GM12878 (cell line): ENCODE measurements around the gene CNGA1. TPM values are rescaled to one million over a fixed set of nuclear protein-coding genes. Genes with fewer than 3 reads are reported as not detected.

Experiments used
- ATAC-seq: fragments of 200-7000 bp; cut with Tn5 transposase; 3 replicates; pipeline ENCODE4 v1.9.1; 2020; ENCODE audit warnings: mild to moderate bottlenecking, moderate library complexity
- BruUV-seq: library from RNA; stranded (reverse); fragments of 400-500 nt; replicated peaks from 2 replicates; lab custom pipeline; 2021; lab: Mats Ljungman, UMichigan
- CTCF ChIA-PET: fragments of 300-600 bp; sonication (Branson Sonifier 250); formaldehyde crosslinking; extraction: SDS; loops from one replicate; lab custom pipeline; 2021; ENCODE audit warnings: inconsistent platforms; lab: Yijun Ruan, JAX
- POLR2A ChIA-PET: fragments of 350-600 bp; formaldehyde crosslinking; extraction: SDS; loops from one replicate; lab custom pipeline; 2021; ENCODE audit warnings: inconsistent platforms; lab: Charles Lee
- RAD21 ChIA-PET: fragments of 300-600 bp; sonication (Branson Sonifier 250); formaldehyde crosslinking; loops from one replicate; lab custom pipeline; 2023; ENCODE audit warnings: antibody characterized with exemption; ENCODE audit not compliant: unreplicated experiment; lab: Charles Lee
- SMC1A ChIA-PET: fragments of 300-600 bp; sonication (Branson Sonifier 250); formaldehyde crosslinking; loops from one replicate; lab custom pipeline; 2023; ENCODE audit not compliant: unreplicated experiment, uncharacterized antibody; lab: Charles Lee
- DNase-seq: peaks from one replicate; pipeline ENCODE4 v3.0.0-alpha.2; 2011; ENCODE audit warnings: low read depth, low spot score
- FAIRE-seq: peaks from 3 replicates; lab custom pipeline; 2011; peaks lifted over from hg19 to GRCh38; lab: Jason Lieb, UNC
- H2AFZ ChIP-seq: 2 replicates; pipeline ENCODE4 v1.6.0; 2011; ENCODE audit warnings: low read depth, low read length, control low read depth; ENCODE audit not compliant: control insufficient read depth
- H3K27ac ChIP-seq: 2 replicates; pipeline ENCODE4 v1.5.1; 2011; ENCODE audit warnings: control low read depth; ENCODE audit not compliant: control insufficient read depth, insufficient read depth
- H3K27me3 ChIP-seq, 2 experiments: replicated peaks in 1 of 2; 2 replicates each; pipeline versions ENCODE4 v1.6.0 to v1.6.1; 2011; ENCODE audit warnings: low read length in 1 of 2; ENCODE audit not compliant: control insufficient read depth in 2 of 2, insufficient read depth in 2 of 2
- H3K36me3 ChIP-seq, 2 experiments: 2 replicates each; pipeline ENCODE4 v1.5.1; 2011; ENCODE audit warnings: low read length in 1 of 2; ENCODE audit not compliant: control insufficient read depth in 2 of 2, insufficient read depth in 2 of 2
- H3K4me1 ChIP-seq: 2 replicates; pipeline ENCODE4 v1.6.1; 2011; ENCODE audit warnings: mild to moderate bottlenecking, low read length, moderate library complexity, mixed read lengths; ENCODE audit not compliant: control insufficient read depth, insufficient read depth
- H3K4me2 ChIP-seq: 2 replicates; pipeline ENCODE4 v1.6.0; 2011; ENCODE audit warnings: control low read depth; ENCODE audit not compliant: control insufficient read depth, insufficient read depth
- H3K4me3 ChIP-seq: fragments of 200-600 bp; sonication (generic); 2 replicates; pipeline ENCODE4 v1.5.1; 2016
- H3K79me2 ChIP-seq: 2 replicates; pipeline ENCODE4 v1.6.0; 2011; ENCODE audit warnings: low read length; ENCODE audit not compliant: control insufficient read depth, insufficient read depth
- H3K9ac ChIP-seq: 2 replicates; pipeline ENCODE4 v1.8.0; 2011; ENCODE audit warnings: low read length, control low read depth, mixed read lengths; ENCODE audit not compliant: control insufficient read depth, insufficient read depth
- H3K9me3 ChIP-seq: replicated peaks from 3 replicates; pipeline ENCODE4 v1.5.1; 2011; ENCODE audit warnings: mild to moderate bottlenecking, low read length; ENCODE audit not compliant: control insufficient read depth, insufficient read depth
- H4K20me1 ChIP-seq: 2 replicates; pipeline ENCODE4 v1.6.0; 2011; ENCODE audit not compliant: control insufficient read depth, insufficient read depth
- BCL11A ChIP-seq: IDR thresholded peaks from 2 replicates; pipeline ENCODE4 v1.6.1; 2011; ENCODE audit warnings: low read depth, low read length
- BCL3 ChIP-seq: IDR thresholded peaks from 2 replicates; pipeline ENCODE4 v1.6.1; 2011; ENCODE audit warnings: borderline replicate concordance, low read depth, mild to moderate bottlenecking, moderate library complexity, low read length; ENCODE audit not compliant: insufficient read depth, poor library complexity, severe bottlenecking
- CREB1 ChIP-seq: IDR thresholded peaks from 2 replicates; pipeline ENCODE4 v1.6.1; 2012; ENCODE audit warnings: low read depth, mild to moderate bottlenecking, inconsistent platforms
- CREM ChIP-seq: IDR thresholded peaks from 2 replicates; pipeline ENCODE4 v1.6.1; 2014; ENCODE audit warnings: antibody characterized with exemption, low read depth
- FOS ChIP-seq: IDR thresholded peaks from 3 replicates; pipeline ENCODE4 v1.6.1; 2011; ENCODE audit warnings: borderline replicate concordance; ENCODE audit not compliant: insufficient read length; ENCODE audit errors: extremely low read depth
- IKZF2 ChIP-seq, 2 experiments: fragments of 450-650 bp; IDR thresholded peaks; 2 replicates each; pipeline ENCODE4 v1.6.1; 2017; ENCODE audit warnings: mild to moderate bottlenecking in 2 of 2, moderate library complexity in 2 of 2
- IRF3 ChIP-seq: fragments of 450-650 bp; IDR thresholded peaks from 2 replicates; pipeline ENCODE4 v1.6.1; 2014; ENCODE audit warnings: mild to moderate bottlenecking
- IRF4 ChIP-seq: IDR thresholded peaks from 2 replicates; pipeline ENCODE4 v1.6.1; 2011; ENCODE audit warnings: low read depth, low read length
- IRF5 ChIP-seq: fragments of 450-650 bp; IDR thresholded peaks from 2 replicates; pipeline ENCODE4 v1.6.1; 2017; ENCODE audit warnings: borderline replicate concordance
- KLF5 ChIP-seq: fragments of 450-650 bp; IDR thresholded peaks from 2 replicates; pipeline ENCODE4 v1.6.1; 2014; ENCODE audit warnings: mild to moderate bottlenecking; ENCODE audit not compliant: partially characterized antibody
- MXI1 ChIP-seq: fragments of 150-350 bp; IDR thresholded peaks from 2 replicates; pipeline ENCODE4 v1.6.1; 2011; ENCODE audit warnings: low read depth, mild to moderate bottlenecking, inconsistent platforms, low read length, improper control_type of control experiment
- MYB ChIP-seq: fragments of 150-350 bp; IDR thresholded peaks from 2 replicates; pipeline ENCODE4 v1.6.1; 2014; ENCODE audit warnings: mild to moderate bottlenecking, low read depth, low read length, borderline replicate concordance
- NFXL1 ChIP-seq: fragments of 450-650 bp; IDR thresholded peaks from 2 replicates; pipeline ENCODE4 v1.6.1; 2017; ENCODE audit warnings: antibody characterized with exemption, mild to moderate bottlenecking, borderline replicate concordance
- PKNOX1 ChIP-seq: fragments of 450-650 bp; IDR thresholded peaks from 2 replicates; pipeline ENCODE4 v1.6.1; 2016; ENCODE audit warnings: mild to moderate bottlenecking
- USF1 ChIP-seq: IDR thresholded peaks from 2 replicates; pipeline ENCODE4 v1.6.1; 2011; ENCODE audit warnings: borderline replicate concordance, low read depth, mild to moderate bottlenecking, moderate library complexity, mixed read lengths, low read length; ENCODE audit not compliant: insufficient read depth; ENCODE audit errors: extremely low read length
- ZBED1 ChIP-seq: IDR thresholded peaks from 2 replicates; pipeline ENCODE4 v1.6.1; 2016; ENCODE audit warnings: borderline replicate concordance
- ZNF384 ChIP-seq: IDR thresholded peaks from 2 replicates; pipeline ENCODE4 v1.6.1; 2012; ENCODE audit warnings: low read depth, mild to moderate bottlenecking, low read length, improper control_type of control experiment, borderline replicate concordance
- ZZZ3 ChIP-seq: IDR thresholded peaks from 2 replicates; pipeline ENCODE4 v1.6.1; 2011; ENCODE audit warnings: low read depth; ENCODE audit not compliant: control insufficient read depth, insufficient read length
- WGBS: methylation state at CpG from one replicate; pipeline ENCODE4 v1.1.6; 2016; ENCODE audit warnings: low lambda C conversion rate; ENCODE audit not compliant: insufficient replicate concordance, insufficient coverage; ENCODE audit errors: missing lambda C conversion rate; 5-methylcytosine and 5-hydroxymethylcytosine counted together
- in situ Hi-C: fragments of 300-500 bp; cut with MboI; formaldehyde crosslinking; loops from 9 replicates; pipeline ENCODE4 v1.14.3; 2018; ENCODE audit warnings: mixed read lengths
- intact Hi-C: fragments of 100-400 bp; cut with micrococcal nuclease; formaldehyde crosslinking; loops from one replicate; pipeline ENCODE4 v1.14.2; 2022; ENCODE audit not compliant: unreplicated experiment
- polyA plus RNA-seq, 11 experiments: library from polyadenylated mRNA; depleted of rRNA in 4 of 11; unstranded in 6 of 11; stranded (reverse) in 5 of 11; fragments of >200 nt; fragmentation: Nextera tagmentation in 4 of 11; fragmentation: Illumina TruSeq in 1 of 11; extraction: Ambion mirVana in 4 of 11; extraction: Trizol in 1 of 11; gene quantifications; 1 replicate in 1 of 11; 2 replicates in 10 of 11; pipeline versions ENCODE4 v1.2.1 to v1.2.3, GENCODE V29; 2011 to 2016; ENCODE audit warnings: inconsistent platforms in 2 of 11, missing spikeins in 2 of 11, low read depth in 1 of 11
- total RNA-seq, 4 experiments: library from RNA; depleted of rRNA in 3 of 4; stranded (reverse); fragments of >200 nt in 3 of 4; fragmentation: Illumina TruSeq in 1 of 4; extraction: Trizol in 1 of 4; gene quantifications; 2 replicates each; pipeline versions ENCODE4 v1.2.1 to v1.2.3, GENCODE V29; 2013 to 2021

Gene CNGA1
- total and polyA plus RNA-seq, 10 of the 15 experiments (the other 5 are each of a cell fraction or from before 2014, with no cell fraction given), result 0.38 to 14.2 (median 5.1) TPM

- TF ChIP-seq USF1 (no peak), MXI1 (no peak)
Measured at GRCh38 chr4:48021100-48021499, 4.6 kb upstream of the CNGA1 start (continued).

- in situ Hi-C loops, result no loop called here
- TF ChIP-seq NFXL1, result no peak
- TF ChIP-seq IRF4, result no peak
- no peak for TF ChIP-seq BCL11A
- no peak for TF ChIP-seq IRF3
- no peak for TF ChIP-seq BCL3
- no peak for TF ChIP-seq PKNOX1
- TF ChIP-seq CREB1, result no peak
- no peak for TF ChIP-seq IKZF2 (IDR thresholded peaks at IDR 0.05)
- no peak for TF ChIP-seq ZBED1
- TF ChIP-seq KLF5, result no peak
- no peak for TF ChIP-seq MYB
- no peak for TF ChIP-seq ZNF384
- no peak for TF ChIP-seq MXI1
- TF ChIP-seq ZZZ3, result no peak
- TF ChIP-seq IRF5, result no peak
- TF ChIP-seq CREM, result no peak
- no peak for TF ChIP-seq FOS
Measured at GRCh38 chr4:48018112-48018511, 1.6 kb upstream of the CNGA1 start.

More at GRCh38 chr4:48018112-48018511, 1.6 kb upstream of the CNGA1 start:
- no peak overlapping the region for H3K4me3 ChIP-seq
- H3K36me3 ChIP-seq, result no peaks in the 10 kb centered on the region
- no peaks in the 10 kb centered on the region for H4K20me1 ChIP-seq
- ChIA-PET SMC1A (interaction anchor here (0.9 to 3.5 kb wide), 12 partner anchors 8 to 110 kb away, joined by 3 to 19 read pairs (median 4); no protein-coding TSS in a partner anchor), RAD21 (interaction anchor here (0.6 to 1.5 kb wide), 5 partner anchors 11 to 67 kb away, joined by 3 to 7 read pairs (median 3); no protein-coding TSS in a partner anchor), POLR2A (no interaction called here), CTCF (interaction anchor here (0.7 to 3.8 kb wide), 14 partner anchors 9 to 261 kb away, joined by 3 to 26 read pairs (median 6); no protein-coding TSS in a partner anchor)
- no TSS peak for BruUV-seq
- H3K27me3 ChIP-seq, result no peaks in the 10 kb centered on the region; a peak in 1 of 4 replicates
- 19% methylated on average over 2 of the region's 2 CpGs for WGBS
- ATAC-seq, result no peak
- H3K4me2 ChIP-seq, result no peak overlapping the region
- H3K9ac ChIP-seq, result no peak overlapping the region
- no peaks in the 10 kb centered on the region for H3K79me2 ChIP-seq
- no peak overlapping the region for H2AFZ ChIP-seq
- no peak overlapping the region for H3K27ac ChIP-seq
- intact Hi-C loops, result no loop called here
- no peak for FAIRE-seq
- H3K4me1 ChIP-seq, result no peaks in the 10 kb centered on the region
- no peak for DNase-seq
- H3K9me3 ChIP-seq, result no peaks in the 10 kb centered on the region; the same call in 2 of the 3 replicates
